H9 (cell line): Measurements from ENCODE around the gene PAQR4. TPM values are rescaled to one million over a fixed set of nuclear protein-coding genes. Genes with fewer than 3 reads are reported as not detected.

Experiments
- DNase-seq: peaks from one replicate; pipeline ENCODE4 v3.0.0-alpha.2; 2017
- H2AFZ ChIP-seq: one replicate; pipeline ENCODE4 v1.6.1; 2013; ENCODE audit warnings: mild to moderate bottlenecking, low read length, control low read depth, moderate library complexity
- H2AK5ac ChIP-seq: 2 replicates; pipeline ENCODE4 v1.6.1; 2013; ENCODE audit warnings: low read length, control low read depth, mixed read lengths; ENCODE audit not compliant: insufficient read length
- H2BK120ac ChIP-seq: one replicate; pipeline ENCODE4 v1.6.1; 2013; ENCODE audit warnings: low read depth, mild to moderate bottlenecking, low read length, control low read depth, inconsistent platforms; ENCODE audit not compliant: poor library complexity, severe bottlenecking
- H2BK12ac ChIP-seq: 2 replicates; pipeline ENCODE4 v1.6.1; 2013; ENCODE audit warnings: low read length, control low read depth, mixed read lengths, low read depth; ENCODE audit not compliant: insufficient read length
- H2BK15ac ChIP-seq: 2 replicates; pipeline ENCODE4 v1.6.1; 2013; ENCODE audit warnings: low read depth, low read length, control low read depth
- H2BK20ac ChIP-seq: one replicate; pipeline ENCODE4 v1.6.1; 2013; ENCODE audit warnings: low read depth, mild to moderate bottlenecking, low read length, control low read depth, inconsistent platforms; ENCODE audit not compliant: poor library complexity, severe bottlenecking
- H2BK5ac ChIP-seq: 2 replicates; pipeline ENCODE4 v1.6.1; 2013; ENCODE audit warnings: low read length, control low read depth, mixed read lengths; ENCODE audit not compliant: insufficient read length
- H3K14ac ChIP-seq: 2 replicates; pipeline ENCODE4 v1.6.1; 2013; ENCODE audit warnings: low read length, control low read depth; ENCODE audit not compliant: insufficient read depth
- H3K18ac ChIP-seq: 2 replicates; pipeline ENCODE4 v1.6.1; 2013; ENCODE audit warnings: low read depth, mild to moderate bottlenecking, mixed read lengths, low read length, control low read depth; ENCODE audit not compliant: insufficient read length
- H3K23ac ChIP-seq: 2 replicates; pipeline ENCODE4 v1.6.1; 2013; ENCODE audit warnings: low read length, control low read depth, mixed read lengths, low read depth; ENCODE audit not compliant: insufficient read length
- H3K23me2 ChIP-seq: 2 replicates; pipeline ENCODE4 v1.6.1; 2013; ENCODE audit warnings: low read depth, mild to moderate bottlenecking, mixed read lengths, low read length, control low read depth; ENCODE audit not compliant: insufficient read length, poor library complexity, severe bottlenecking
- H3K27ac ChIP-seq: 2 replicates; pipeline ENCODE4 v1.5.1; 2013; ENCODE audit warnings: low read length, control low read depth, mixed read lengths, low read depth; ENCODE audit not compliant: insufficient read length
- H3K27me3 ChIP-seq: 2 replicates; pipeline ENCODE4 v1.6.1; 2013; ENCODE audit warnings: low read length, control low read depth, inconsistent platforms; ENCODE audit not compliant: insufficient read depth
- H3K4ac ChIP-seq: 2 replicates; pipeline ENCODE4 v1.6.1; 2013; ENCODE audit warnings: low read depth, mild to moderate bottlenecking, control low read depth, inconsistent platforms, low read length, moderate library complexity
- H3K4me1 ChIP-seq: 2 replicates; pipeline ENCODE4 v1.6.1; 2013; ENCODE audit warnings: low read length, control low read depth, inconsistent platforms; ENCODE audit not compliant: insufficient read depth
- H3K4me2 ChIP-seq: 2 replicates; pipeline ENCODE4 v1.6.1; 2013; ENCODE audit warnings: low read length, control low read depth, mixed read lengths; ENCODE audit not compliant: insufficient read length, insufficient read depth
- H3K56ac ChIP-seq: 2 replicates; pipeline ENCODE4 v1.6.1; 2013; ENCODE audit warnings: low read depth, mild to moderate bottlenecking, mixed read lengths, low read length, control low read depth; ENCODE audit not compliant: insufficient read length
- H3K79me1 ChIP-seq: 2 replicates; pipeline ENCODE4 v1.6.1; 2013; ENCODE audit warnings: low read depth, mild to moderate bottlenecking, moderate library complexity, low read length, control low read depth, inconsistent platforms; ENCODE audit not compliant: insufficient read depth, poor library complexity, severe bottlenecking
- H3K79me2 ChIP-seq: 2 replicates; pipeline ENCODE4 v1.6.1; 2013; ENCODE audit warnings: low read length, control low read depth, inconsistent platforms; ENCODE audit not compliant: insufficient read depth
- H3K9ac ChIP-seq: 2 replicates; pipeline ENCODE4 v1.6.1; 2013; ENCODE audit warnings: low read length, control low read depth, mixed read lengths; ENCODE audit not compliant: insufficient read length; ENCODE audit errors: extremely low read depth
- H3K9me3 ChIP-seq: one replicate; pipeline ENCODE4 v1.6.1; 2013; ENCODE audit warnings: low read depth, low read length, inconsistent platforms; ENCODE audit not compliant: control insufficient read depth
- H3T11ph ChIP-seq: one replicate; pipeline ENCODE4 v1.6.1; 2013; ENCODE audit warnings: mild to moderate bottlenecking, low read length, control low read depth, inconsistent platforms
- H4K20me1 ChIP-seq: one replicate; pipeline ENCODE4 v1.6.1; 2013; ENCODE audit not compliant: control insufficient read depth, insufficient read length, insufficient read depth
- H4K5ac ChIP-seq: 2 replicates; pipeline ENCODE4 v1.6.1; 2013; ENCODE audit warnings: low read depth, mild to moderate bottlenecking, mixed read lengths, low read length, control low read depth; ENCODE audit not compliant: insufficient read length
- H4K8ac ChIP-seq: replicated peaks from 2 replicates; pipeline ENCODE4 v1.6.1; 2013; ENCODE audit warnings: low read length, control low read depth, mixed read lengths, low read depth; ENCODE audit not compliant: insufficient read length
- H4K91ac ChIP-seq: 2 replicates; pipeline ENCODE4 v1.6.1; 2013; ENCODE audit warnings: low read depth, mild to moderate bottlenecking, moderate library complexity, mixed read lengths, low read length, control low read depth; ENCODE audit not compliant: insufficient read length
- H3K27ac Mint-ChIP-seq, 3 experiments: 2 replicates in 2 of 3; 3 replicates in 1 of 3; pipeline ENCODE4 v1.8.0; 2020 to 2021; ENCODE audit warnings: mixed read lengths in 3 of 3, mild to moderate bottlenecking in 1 of 3, moderate library complexity in 1 of 3
- H3K27me3 Mint-ChIP-seq: 2 replicates; pipeline ENCODE4 v1.8.0; 2021; ENCODE audit warnings: low read depth, mild to moderate bottlenecking, moderate library complexity, mixed read lengths
- H3K36me3 Mint-ChIP-seq, 3 experiments: 2 replicates in 2 of 3; 3 replicates in 1 of 3; pipeline ENCODE4 v1.8.0; 2020 to 2021; ENCODE audit warnings: low read depth in 3 of 3, mixed read lengths in 3 of 3; ENCODE audit not compliant: insufficient read depth in 1 of 3
- H3K4me1 Mint-ChIP-seq, 2 experiments: 2 replicates each; pipeline ENCODE4 v1.8.0; 2020; ENCODE audit warnings: mixed read lengths in 2 of 2
- H3K4me3 Mint-ChIP-seq, 2 experiments: 2 replicates in 1 of 2; 3 replicates in 1 of 2; pipeline ENCODE4 v1.8.0; 2020 to 2021; ENCODE audit warnings: mild to moderate bottlenecking in 2 of 2, mixed read lengths in 2 of 2, moderate library complexity in 1 of 2
- H3K9me3 Mint-ChIP-seq, 2 experiments: 2 replicates in 1 of 2; 3 replicates in 1 of 2; pipeline ENCODE4 v1.8.0; 2020; ENCODE audit warnings: mild to moderate bottlenecking in 2 of 2, mixed read lengths in 2 of 2, moderate library complexity in 1 of 2
- CTCF ChIP-seq: fragments of 200-600 bp; sonication (generic); conservative IDR thresholded peaks from 3 replicates; pipeline ENCODE4 v1.8.0; 2021; ENCODE audit warnings: antibody characterized with exemption, mild to moderate bottlenecking
- WGBS: extraction: QIAGEN DNeasy Blood & Tissue Kit; methylation state at CpG from one replicate; pipeline ENCODE4 v1.1.7; 2013; ENCODE audit warnings: missing lambda C conversion rate, low lambda C conversion rate, mixed read lengths; ENCODE audit not compliant: insufficient read length; ENCODE audit errors: extremely low coverage; 5-methylcytosine and 5-hydroxymethylcytosine counted together
- total RNA-seq: library from RNA; stranded (reverse); gene quantifications from 2 replicates; pipeline ENCODE4 v1.2.1, GENCODE V29; 2021

The PAQR4 gene
- total RNA-seq, 1 experiment from 2014 or later, result 32.1 TPM

GRCh38 chr16:2981177-2981898, 12.2 kb downstream of the PAQR4 start:
- H3K4ac ChIP-seq, result no peak overlapping the region
- H3T11ph ChIP-seq, result no peak overlapping the region
- H2BK5ac ChIP-seq, result no peak overlapping the region
- no peak overlapping the region for H3K56ac ChIP-seq
- no peaks in the 10 kb centered on the region for H3K27me3 ChIP-seq
- H2BK15ac ChIP-seq, result no peak overlapping the region
- H3K4me2 ChIP-seq, result peak overlapping the region; percentile 28
- H2BK120ac ChIP-seq, result no peak overlapping the region
- no peak overlapping the region for H3K23ac ChIP-seq
- Mint-ChIP-seq H3K9me3 (no peaks in the 10 kb centered on the region), H3K36me3 (peaks cover 7 to 20% (median 15%) of the 10 kb centered on the region in 3 experiments; a peak in 6 of 7 replicates), H3K4me3 (peak overlapping the region; percentile 87 to 90), H3K27ac (peak overlapping the region; percentile 90 to 99 (median 91)), H3K4me1 (peaks cover 26 to 31% of the 10 kb centered on the region in 2 experiments), H3K27me3 (peaks cover 6% of the 10 kb centered on the region)
- no peak overlapping the region for H4K5ac ChIP-seq
- H4K8ac ChIP-seq, result no peak overlapping the region
- no peak overlapping the region for H2BK12ac ChIP-seq
- H3K79me1 ChIP-seq, result no peaks in the 10 kb centered on the region
- no peak overlapping the region for H2BK20ac ChIP-seq
- WGBS, result no CpG with 5 or more reads among the region's 33 CpGs
- H3K14ac ChIP-seq, result no peak overlapping the region
- H3K27ac ChIP-seq, result no peak overlapping the region
- H3K9ac ChIP-seq, result no peak overlapping the region
- peaks cover 9% of the 10 kb centered on the region for H3K23me2 ChIP-seq
- H3K18ac ChIP-seq, result no peak overlapping the region
- H2AK5ac ChIP-seq, result no peak overlapping the region
- no peaks in the 10 kb centered on the region; the same call in 1 of the 2 replicates for H3K79me2 ChIP-seq
- peak; percentile 75 for DNase-seq
- no peaks in the 10 kb centered on the region for H3K4me1 ChIP-seq
- no peak overlapping the region for H4K91ac ChIP-seq
- no peak for TF ChIP-seq CTCF
- H3K9me3 ChIP-seq, result no peaks in the 10 kb centered on the region
- no peaks in the 10 kb centered on the region for H4K20me1 ChIP-seq
- H2AFZ ChIP-seq, result no peak overlapping the region
